D721Med (cell line): ENCODE results near the gene ANKLE2.

Experiments
- DNase-seq: peaks from one replicate; pipeline ENCODE4 v3.0.0; 2011; ENCODE audit warnings: low spot score; ENCODE audit not compliant: insufficient read length
- FAIRE-seq: peaks from 2 replicates; lab custom pipeline; 2011; peaks lifted over from hg19 to GRCh38; lab: Jason Lieb, UNC
- TF ChIP-seq, protein P1 (sequence below): IDR thresholded peaks from 2 replicates; pipeline ENCODE4 v1.5.1; 2012; ENCODE audit warnings: mild to moderate bottlenecking, control low read depth; ENCODE audit not compliant: insufficient read depth; ENCODE audit errors: missing control alignments

The ANKLE2 gene

DNA sequence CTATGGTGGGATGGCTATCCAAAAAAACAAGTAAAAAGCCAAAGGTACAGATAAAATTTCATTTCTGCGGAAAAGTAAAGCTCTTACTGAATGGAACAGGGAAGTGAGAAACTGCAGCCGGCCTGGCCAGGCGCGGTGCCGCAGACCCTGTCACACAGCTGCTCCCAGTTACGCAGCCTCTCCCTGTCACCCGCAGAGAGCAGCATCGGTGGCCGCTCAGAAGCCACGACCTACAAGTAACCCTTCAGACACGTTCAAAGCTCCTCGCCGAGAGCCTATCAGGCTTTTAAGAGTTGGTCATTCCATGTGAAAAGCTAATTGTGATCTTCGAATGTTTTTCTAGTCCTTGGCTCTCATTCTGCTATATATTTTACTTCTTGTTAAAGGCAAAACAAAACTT, 11.0 kb upstream of the ANKLE2 start:
- DNase-seq (no peak), FAIRE-seq (no peak)
- TF ChIP-seq, protein P1, sequence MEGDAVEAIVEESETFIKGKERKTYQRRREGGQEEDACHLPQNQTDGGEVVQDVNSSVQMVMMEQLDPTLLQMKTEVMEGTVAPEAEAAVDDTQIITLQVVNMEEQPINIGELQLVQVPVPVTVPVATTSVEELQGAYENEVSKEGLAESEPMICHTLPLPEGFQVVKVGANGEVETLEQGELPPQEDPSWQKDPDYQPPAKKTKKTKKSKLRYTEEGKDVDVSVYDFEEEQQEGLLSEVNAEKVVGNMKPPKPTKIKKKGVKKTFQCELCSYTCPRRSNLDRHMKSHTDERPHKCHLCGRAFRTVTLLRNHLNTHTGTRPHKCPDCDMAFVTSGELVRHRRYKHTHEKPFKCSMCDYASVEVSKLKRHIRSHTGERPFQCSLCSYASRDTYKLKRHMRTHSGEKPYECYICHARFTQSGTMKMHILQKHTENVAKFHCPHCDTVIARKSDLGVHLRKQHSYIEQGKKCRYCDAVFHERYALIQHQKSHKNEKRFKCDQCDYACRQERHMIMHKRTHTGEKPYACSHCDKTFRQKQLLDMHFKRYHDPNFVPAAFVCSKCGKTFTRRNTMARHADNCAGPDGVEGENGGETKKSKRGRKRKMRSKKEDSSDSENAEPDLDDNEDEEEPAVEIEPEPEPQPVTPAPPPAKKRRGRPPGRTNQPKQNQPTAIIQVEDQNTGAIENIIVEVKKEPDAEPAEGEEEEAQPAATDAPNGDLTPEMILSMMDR: no peak

DNA sequence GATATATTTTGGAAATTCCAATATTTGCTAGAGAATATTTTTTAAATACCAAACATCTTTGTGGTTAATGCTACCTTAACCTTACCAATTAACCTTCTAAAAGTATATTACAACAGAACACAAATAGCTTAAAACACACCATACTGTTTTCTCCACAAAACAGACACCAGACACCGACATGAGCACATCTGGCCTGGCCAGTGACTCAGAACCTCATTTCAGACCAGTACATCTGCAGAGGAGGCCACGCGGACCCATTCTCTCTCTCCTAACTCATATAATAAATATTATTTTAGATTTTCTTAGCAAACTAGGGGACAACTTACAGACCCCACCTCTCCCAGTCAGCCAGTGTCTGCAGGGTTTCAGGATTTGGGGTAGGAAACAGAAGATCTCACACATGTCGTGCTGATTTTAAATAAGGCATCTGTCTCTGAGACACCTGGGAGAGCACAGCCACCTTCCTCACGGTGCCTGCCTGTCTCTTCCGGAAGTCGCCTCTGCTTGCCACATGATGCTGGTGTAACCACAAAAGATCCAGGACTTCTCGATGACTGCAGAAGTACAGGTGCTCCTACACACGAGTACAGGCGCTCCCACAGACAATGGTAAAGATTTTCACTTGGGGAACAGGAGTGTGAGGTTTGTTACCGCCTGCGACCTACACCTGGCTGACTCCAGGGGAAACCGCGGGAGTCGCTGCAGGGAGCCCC, 9.7 kb upstream of the ANKLE2 start:
- DNase-seq (no peak), FAIRE-seq (no peak)
- TF ChIP-seq, protein P1: no peak

- no peak for DNase-seq
- TF ChIP-seq, protein P1: no peak
- FAIRE-seq: no peak
Measured at GRCh38 chr12:132766380-132767085, 4.9 kb upstream of the ANKLE2 start.

GRCh38 chr12:132765361-132765760, 3.7 kb upstream of the ANKLE2 start:
- TF ChIP-seq, protein P1: no peak
- FAIRE-seq (no peak), DNase-seq (no peak)

GRCh38 chr12:132764231-132764630, 2.6 kb upstream of the ANKLE2 start:
- TF ChIP-seq, protein P1: no peak
- no peak for DNase-seq
- FAIRE-seq: no peak

- no peak for FAIRE-seq
- TF ChIP-seq, protein P1: no peak
- DNase-seq: peak; percentile 84
Measured at GRCh38 chr12:132761921-132762583, 420 bp upstream of the ANKLE2 start.
